HG02981 (cell line): Measurements from ENCODE around the gene PPP2R3B.
A peak's percentile ranks its signal among the peaks of the same experiment; 100 is the strongest.
"Not testable (repeated sequence)": the region's sequence is repeated elsewhere in the genome, so short reads cannot be mapped to it uniquely, and the experiment has no call there.

Source experiments
- ATAC-seq: cut with Tn5 transposase; IDR thresholded peaks from one replicate; pipeline ENCODE4 v1.9.1; 2021; ENCODE audit warnings: mild to moderate bottlenecking, moderate library complexity; ENCODE audit not compliant: unreplicated experiment

PPP2R3B gene

DNA sequence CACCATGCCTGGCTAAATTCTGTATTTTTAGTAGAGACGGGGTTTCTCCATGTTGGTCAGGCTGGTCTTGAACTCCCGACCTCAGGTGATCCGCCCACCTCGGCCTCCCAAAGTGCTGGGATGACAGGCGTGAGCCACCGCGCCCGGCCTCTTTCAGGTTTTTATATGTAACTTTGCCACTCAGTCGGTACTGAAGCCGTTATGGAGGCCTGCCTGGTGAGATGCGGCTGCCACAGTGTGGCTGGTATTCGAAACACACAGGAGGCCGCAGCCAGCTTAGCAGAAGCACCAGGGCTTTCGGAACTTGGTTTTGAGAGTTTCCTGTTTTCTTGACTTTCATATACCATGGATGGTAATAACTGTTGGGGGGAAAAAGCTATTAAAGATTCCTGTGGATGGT is 62.0 kb downstream of the PPP2R3B start:
- ATAC-seq = not testable (repeated sequence)

DNA sequence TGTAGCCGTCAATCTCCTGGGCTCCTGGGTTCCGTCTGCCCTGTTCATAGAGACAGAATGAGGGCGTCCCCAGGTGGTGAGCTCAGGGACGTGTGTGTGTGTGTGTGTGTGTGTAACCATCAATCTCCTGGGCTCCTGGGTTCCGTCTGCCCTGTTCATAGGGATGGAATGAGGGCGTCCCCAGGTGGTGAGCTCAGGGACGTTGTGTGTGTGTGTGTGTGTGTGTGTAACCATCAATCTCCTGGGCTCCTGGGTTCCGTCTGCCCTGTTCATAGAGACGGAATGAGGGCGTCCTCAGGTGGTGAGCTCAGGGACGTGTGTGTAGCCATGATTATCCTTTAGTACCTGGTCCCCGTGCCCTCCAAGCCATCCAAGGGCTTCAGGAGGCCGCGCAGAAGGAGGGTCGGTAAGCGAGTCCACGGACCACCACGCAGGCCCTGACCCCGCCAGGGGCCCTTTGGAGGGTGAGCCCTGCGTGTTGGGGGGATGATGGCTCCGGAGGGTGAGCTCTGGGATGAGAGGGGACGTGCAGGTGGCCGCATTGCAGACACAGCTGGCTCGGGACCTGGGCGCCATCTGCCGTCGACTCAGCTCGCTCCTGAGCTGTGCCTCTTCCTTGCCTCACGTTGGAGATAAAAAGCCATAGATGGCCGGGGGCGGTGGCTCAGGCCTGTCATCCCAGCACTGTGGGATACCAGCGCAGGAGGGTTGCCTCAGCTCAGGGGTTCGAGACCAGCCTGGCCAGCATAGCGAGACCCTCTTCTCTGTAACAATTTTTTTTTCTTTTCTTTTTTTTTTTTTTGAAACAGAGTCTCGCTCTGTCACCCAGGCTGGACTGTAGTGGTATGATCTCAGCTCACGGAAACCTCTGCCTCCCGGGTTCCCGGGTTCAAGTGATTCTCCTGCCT is 62.7 kb downstream of the PPP2R3B start:
- no peak for ATAC-seq

GRCh38 chrX:320126-320783 is 66.5 kb downstream of the PPP2R3B start:
- ATAC-seq = no peak

DNA sequence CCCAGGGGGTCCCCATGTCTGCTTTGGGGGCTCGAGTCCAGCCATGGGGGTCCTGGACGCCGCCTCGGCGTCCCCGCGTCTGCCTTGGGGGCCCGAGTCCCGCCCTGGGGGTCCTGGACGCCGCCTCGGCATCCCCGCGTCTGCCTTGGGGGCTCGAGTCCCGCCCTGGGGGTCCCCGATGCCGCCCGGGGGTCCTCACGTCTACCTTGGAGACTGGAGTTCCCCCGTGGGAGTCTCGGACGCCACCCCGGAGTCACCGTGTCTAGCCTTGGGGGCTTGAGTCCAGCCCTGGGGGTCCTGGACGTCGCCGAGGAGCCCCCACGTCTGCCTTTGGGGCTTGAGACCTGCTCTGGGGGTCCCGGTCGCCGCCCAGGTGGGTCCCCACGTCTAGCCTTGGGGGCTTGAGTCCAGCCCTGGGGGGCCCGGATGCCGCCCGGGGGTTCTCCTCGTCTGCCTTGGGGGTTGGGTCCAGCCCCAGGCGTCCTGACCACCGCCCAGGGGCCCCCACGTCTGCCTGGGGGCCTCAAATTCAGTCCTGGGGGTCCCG is 67.1 kb downstream of the PPP2R3B start:
- no peak for ATAC-seq

DNA sequence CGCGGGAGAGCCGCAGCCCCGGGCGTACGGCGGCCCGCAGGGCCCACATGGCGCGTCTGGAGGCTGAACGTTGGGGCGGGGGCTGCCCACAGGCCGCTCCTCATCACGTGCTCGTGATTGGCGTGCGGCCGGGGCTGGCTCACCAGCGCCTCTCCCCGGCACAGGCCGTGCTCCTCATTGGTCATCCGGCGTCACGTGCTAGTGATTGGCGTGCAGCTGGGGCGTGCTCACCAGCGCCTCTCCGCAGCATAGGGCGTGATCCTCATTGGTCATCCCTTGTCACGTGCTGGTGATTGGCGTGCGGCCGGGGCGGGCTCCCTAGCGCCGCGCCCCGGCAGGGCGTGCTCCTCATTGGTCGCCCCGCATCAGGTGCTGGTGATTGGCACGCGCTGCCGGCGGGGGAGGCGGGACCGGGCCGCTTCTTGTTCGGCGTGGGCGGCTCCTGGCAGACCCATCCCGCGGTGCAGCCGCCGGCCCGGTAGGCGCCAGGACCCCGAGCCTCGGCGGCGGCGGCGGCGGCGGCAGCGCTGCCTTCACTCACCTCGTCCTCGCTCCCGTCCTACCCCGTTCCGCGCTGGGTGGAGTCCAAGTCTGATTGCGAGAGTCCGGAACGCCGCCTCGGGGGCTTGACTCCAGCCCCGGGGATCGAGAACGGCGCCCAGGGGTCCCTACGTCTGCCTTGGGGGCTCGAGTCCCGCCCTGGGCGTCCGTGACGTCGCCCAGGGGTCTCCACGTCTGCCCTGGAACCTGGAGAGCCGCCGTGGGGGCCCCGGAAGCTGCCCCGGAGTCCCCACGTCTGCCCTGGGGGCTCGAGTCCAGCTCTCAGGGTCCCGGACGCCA is 67.7 kb downstream of the PPP2R3B start, which contains the start of gene GTPBP6:
GTPBP6 (minus strand) TSS at position 58 of the 840 bp plus-strand sequence; CDS start at position 49, 9 bp downstream.
- peak; percentile 78 for ATAC-seq

GRCh38 chrX:318068-318738 is 68.5 kb downstream of the PPP2R3B start:
- ATAC-seq = peak; percentile 60

DNA sequence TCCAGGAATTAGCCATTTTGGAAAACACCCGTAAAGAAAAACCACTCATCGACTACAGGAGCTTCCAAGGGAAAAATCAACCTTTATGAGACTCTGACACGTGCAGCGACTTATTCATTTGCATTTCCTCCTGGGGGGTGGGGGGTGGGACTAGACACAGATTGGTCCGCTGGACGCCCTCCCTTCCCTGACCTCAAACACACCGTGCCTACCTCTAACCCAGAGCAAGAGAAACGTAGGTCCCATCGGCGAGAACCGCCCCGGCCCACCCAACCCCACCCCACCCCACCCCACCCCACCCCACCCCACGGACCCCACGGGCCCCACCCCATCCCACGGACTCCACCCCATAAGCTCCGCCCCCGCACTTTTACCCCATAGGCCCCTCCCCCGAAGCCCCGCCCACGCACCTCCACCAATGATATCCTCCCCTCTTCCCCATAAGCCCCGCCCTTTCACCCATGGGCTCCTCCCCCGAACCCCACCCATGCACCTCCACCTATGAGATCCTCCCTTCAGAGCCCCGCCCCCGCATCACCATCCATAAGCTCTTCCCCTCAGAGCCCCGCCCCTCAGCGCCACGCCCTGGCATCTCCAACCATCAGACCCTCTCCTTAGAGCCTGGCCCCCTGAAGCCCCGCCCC is 69.2 kb downstream of the PPP2R3B start:
- ATAC-seq = no peak

GRCh38 chrX:316351-317325 is 70.1 kb downstream of the PPP2R3B start:
- no peak for ATAC-seq

GRCh38 chrX:314781-315595 is 71.7 kb downstream of the PPP2R3B start:
- no peak for ATAC-seq

DNA sequence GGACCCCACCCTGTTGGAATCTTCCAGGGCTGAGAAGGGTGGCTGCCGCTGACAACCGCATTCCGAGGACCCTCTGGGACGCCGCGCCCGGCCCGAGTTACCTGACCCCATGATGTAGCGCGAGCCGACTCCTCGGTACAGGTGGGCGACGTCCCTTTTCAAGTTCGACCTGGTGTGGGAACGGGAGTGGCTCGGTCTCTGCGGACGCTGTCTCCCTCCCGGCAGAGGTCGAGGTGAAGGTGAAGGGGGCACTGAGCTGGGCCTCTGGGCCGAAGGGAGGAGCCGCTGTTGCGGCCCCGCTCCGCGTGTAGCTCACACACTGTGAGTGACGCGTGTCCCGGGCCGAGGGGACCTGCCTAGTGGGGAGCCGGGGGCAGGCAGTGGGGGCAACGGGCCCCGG is 72.7 kb downstream of the PPP2R3B start:
- no peak for ATAC-seq

DNA sequence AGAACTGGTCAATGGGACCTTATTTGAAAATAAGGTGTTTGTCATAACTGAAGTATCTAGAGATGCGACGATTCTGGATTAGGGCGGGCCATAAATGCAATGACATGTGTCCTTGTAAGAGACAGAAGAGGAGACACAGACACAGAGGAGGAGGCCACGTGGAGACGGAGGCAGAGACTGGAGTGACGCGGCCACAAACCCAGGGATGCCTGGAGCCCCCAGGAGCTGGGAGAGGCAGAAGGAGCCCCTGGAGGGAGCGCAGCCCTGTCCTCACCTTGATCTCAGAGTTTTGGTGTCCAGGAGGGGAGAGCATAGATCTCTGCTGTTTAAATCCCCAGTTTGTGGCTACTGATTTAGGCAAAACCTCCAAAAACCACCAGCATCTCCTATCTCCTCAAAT is 73.2 kb downstream of the PPP2R3B start:
- ATAC-seq = no peak

- ATAC-seq = no peak
Observed at GRCh38 chrX:312621-313331, 73.9 kb downstream of the PPP2R3B start.

- no peak for ATAC-seq
Observed at GRCh38 chrX:311156-312129, 75.3 kb downstream of the PPP2R3B start.

DNA sequence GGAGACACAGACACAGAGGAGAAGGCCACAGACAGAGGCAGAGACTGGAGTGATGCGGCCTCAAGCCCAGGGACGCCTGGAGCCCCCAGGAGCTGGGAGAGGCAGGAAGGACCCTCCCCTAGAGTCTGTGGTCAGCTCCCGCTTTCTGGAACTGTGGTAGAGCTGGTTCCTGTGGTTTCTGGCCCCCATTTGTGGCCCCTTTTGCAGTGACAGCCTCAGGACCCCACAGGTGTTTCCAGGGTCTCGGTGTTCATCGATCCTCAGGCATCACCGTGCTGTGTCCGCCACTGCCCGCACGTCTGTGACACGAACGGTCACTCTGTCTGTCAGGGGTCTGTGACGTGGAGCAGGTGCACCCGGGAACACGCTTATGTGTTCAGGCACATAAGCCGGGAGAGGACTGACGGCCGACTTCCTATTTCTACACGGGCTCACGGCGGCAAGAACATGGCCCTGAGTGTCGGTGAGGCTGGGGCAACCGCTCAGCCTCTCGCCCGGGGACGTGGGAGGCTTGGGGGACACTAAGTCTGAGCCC is 76.0 kb downstream of the PPP2R3B start:
- ATAC-seq = no peak

DNA sequence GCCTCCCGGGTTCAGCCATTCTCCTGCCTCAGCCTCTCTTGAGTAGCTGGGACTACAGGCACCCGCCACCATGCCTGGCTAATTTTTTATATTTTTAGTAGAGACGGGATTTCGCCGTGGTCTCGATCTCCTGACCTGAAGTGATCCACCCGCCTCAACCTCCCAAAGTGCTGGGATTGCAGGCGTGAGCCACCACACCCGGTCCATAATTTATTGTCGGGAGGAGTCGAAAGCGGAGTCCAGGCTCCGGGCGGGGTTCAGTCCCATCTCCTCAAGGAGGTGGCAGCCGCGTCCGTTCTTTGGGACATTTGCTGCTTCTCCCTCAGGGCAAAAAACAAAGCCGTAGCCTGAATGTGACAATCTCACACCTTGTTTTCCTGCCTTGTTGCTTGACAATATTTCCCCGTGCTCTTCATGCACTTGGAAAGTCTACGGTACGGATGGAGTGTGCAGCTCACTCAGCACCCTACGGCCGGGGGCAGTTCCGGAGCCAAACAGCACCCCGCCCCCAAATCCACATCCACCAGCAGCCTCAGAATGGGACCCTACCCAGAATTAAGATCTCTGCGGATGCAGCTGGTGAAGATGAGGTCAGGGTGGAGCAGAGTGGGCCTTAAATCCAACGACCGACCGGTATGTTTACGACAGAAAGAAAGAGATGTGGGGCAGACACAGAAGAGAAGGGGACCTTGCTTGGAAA is 77.7 kb downstream of the PPP2R3B start:
- ATAC-seq = no peak
